Activated T-helper 17 cell treated with anti-CD3 and anti-CD28 coated beads, Interleukin-2, amount 50 U/mL, for 72 hours (primary cell): ENCODE measurements around the gene DEDD. TPM values are rescaled to one million over a fixed set of nuclear protein-coding genes. Genes with fewer than 3 reads are reported as not detected.

Experiments
- ATAC-seq: fragments of 150-1000 bp; cut with Tn5 transposase; replicated peaks from 2 replicates; pipeline ENCODE4 v1.10.0; 2021; ENCODE audit warnings: mild to moderate bottlenecking, moderate library complexity
- H3K27ac Mint-ChIP-seq: one replicate; pipeline ENCODE4 v1.8.0; 2022; ENCODE audit warnings: mixed read lengths
- H3K27me3 Mint-ChIP-seq: one replicate; pipeline ENCODE4 v1.8.0; 2022; ENCODE audit warnings: mixed read lengths
- H3K36me3 Mint-ChIP-seq: one replicate; pipeline ENCODE4 v1.8.0; 2022; ENCODE audit warnings: low read depth, mild to moderate bottlenecking, mixed read lengths
- H3K4me1 Mint-ChIP-seq: one replicate; pipeline ENCODE4 v1.8.0; 2022; ENCODE audit warnings: mixed read lengths
- H3K4me3 Mint-ChIP-seq: one replicate; pipeline ENCODE4 v1.8.0; 2022; ENCODE audit warnings: mild to moderate bottlenecking, mixed read lengths
- H3K9me3 Mint-ChIP-seq: one replicate; pipeline ENCODE4 v1.8.0; 2022; ENCODE audit warnings: mixed read lengths
- total RNA-seq, 2 donors: library from RNA; stranded (reverse); gene quantifications; one replicate each; pipeline ENCODE4 v1.2.3, GENCODE V29; 2022

Gene DEDD
- total RNA-seq, 2 donors from 2014 or later, result 39.9 to 41.3 TPM

DNA sequence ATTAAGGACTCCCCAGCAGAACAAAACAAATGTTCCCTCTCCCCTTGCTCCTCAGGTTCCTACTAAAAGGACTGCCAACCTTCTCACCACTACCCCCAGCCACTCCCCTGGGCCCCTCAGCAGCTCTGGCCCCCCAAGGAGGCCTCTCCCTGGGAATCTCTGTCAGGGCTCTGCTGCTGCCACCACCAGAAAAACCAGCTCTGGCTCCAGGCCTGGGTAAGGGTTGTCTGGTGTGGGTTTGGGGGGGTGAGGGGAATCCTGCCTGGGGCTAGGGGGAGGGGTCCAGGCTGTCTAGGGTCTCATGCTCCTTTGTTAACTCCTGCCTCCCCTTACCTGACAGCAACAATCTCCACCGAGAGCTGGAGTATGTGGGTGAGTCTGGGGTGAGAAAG, 47.9 kb downstream of the DEDD start:
- peak overlapping the region; percentile 20 for H3K27ac Mint-ChIP-seq
- no peak overlapping the region for H3K4me3 Mint-ChIP-seq
- no peak for ATAC-seq
- H3K9me3 Mint-ChIP-seq, result no peaks in the 10 kb centered on the region
- H3K27me3 Mint-ChIP-seq, result no peaks in the 10 kb centered on the region
- no peaks in the 10 kb centered on the region for H3K4me1 Mint-ChIP-seq
- no peaks in the 10 kb centered on the region for H3K36me3 Mint-ChIP-seq

GRCh38 chr1:161083748-161084596, 48.5 kb downstream of the DEDD start:
- no peak for ATAC-seq
- no peak overlapping the region for H3K27ac Mint-ChIP-seq
- no peaks in the 10 kb centered on the region for H3K9me3 Mint-ChIP-seq
- H3K4me3 Mint-ChIP-seq, result no peak overlapping the region
- no peaks in the 10 kb centered on the region for H3K36me3 Mint-ChIP-seq
- no peaks in the 10 kb centered on the region for H3K4me1 Mint-ChIP-seq
- no peaks in the 10 kb centered on the region for H3K27me3 Mint-ChIP-seq

- H3K36me3 Mint-ChIP-seq, result no peaks in the 10 kb centered on the region
- peak; percentile 61 for ATAC-seq
- no peaks in the 10 kb centered on the region for H3K4me1 Mint-ChIP-seq
- no peaks in the 10 kb centered on the region for H3K9me3 Mint-ChIP-seq
- H3K4me3 Mint-ChIP-seq, result no peak overlapping the region
- peak overlapping the region; percentile 6 for H3K27ac Mint-ChIP-seq
- H3K27me3 Mint-ChIP-seq, result no peaks in the 10 kb centered on the region
These were observed 49.3 kb downstream of the DEDD start for GRCh38 chr1:161082996-161083747.

DNA sequence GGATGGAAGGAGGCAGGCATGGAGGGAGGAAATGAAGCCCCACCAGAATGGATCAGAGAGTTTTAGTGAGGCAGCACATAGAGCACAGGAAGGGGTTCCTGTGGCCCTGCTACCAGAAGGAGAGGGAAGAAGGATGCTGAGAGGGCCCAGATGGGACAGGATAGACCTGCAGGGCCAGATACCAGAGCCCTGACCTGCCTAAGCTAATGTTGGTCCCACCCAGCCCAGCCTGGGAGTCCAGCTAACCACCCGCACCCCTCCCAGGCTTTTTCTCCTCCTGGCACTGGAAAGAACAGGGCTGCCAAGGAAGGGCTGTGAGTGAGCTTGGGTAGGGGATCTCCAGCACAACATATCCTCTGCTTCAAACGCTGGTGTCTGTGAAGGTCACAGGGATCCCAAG, 50.0 kb downstream of the DEDD start:
- H3K27ac Mint-ChIP-seq, result peak overlapping the region; percentile 44
- no peaks in the 10 kb centered on the region for H3K36me3 Mint-ChIP-seq
- no peaks in the 10 kb centered on the region for H3K9me3 Mint-ChIP-seq
- no peak for ATAC-seq
- no peaks in the 10 kb centered on the region for H3K4me1 Mint-ChIP-seq
- H3K27me3 Mint-ChIP-seq, result no peaks in the 10 kb centered on the region
- no peak overlapping the region for H3K4me3 Mint-ChIP-seq

DNA sequence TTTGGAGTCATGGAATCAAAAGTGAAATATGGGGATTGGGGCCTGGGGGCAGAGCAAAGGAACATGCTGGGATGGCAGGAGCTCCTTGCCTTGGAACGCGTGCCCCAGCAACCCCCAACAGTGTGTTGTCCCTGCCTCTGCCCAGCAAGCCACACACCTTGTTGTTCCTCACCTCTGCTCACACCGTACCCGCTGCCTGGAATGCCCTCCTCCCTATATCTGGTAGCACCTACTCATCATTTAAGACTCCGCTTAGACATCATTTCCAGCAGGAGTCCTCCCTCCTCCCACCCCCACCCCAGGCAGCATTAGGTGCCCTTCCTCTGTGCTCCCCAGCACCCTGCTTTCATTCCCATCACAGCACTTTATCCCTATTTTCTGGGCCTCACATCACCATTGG, 50.9 kb downstream of the DEDD start:
- Mint-ChIP-seq H3K36me3 (no peaks in the 10 kb centered on the region), H3K27me3 (no peaks in the 10 kb centered on the region), H3K9me3 (no peaks in the 10 kb centered on the region), H3K4me3 (no peak overlapping the region), H3K27ac (peak overlapping the region; percentile 44), H3K4me1 (no peaks in the 10 kb centered on the region)
- no peak for ATAC-seq

DNA sequence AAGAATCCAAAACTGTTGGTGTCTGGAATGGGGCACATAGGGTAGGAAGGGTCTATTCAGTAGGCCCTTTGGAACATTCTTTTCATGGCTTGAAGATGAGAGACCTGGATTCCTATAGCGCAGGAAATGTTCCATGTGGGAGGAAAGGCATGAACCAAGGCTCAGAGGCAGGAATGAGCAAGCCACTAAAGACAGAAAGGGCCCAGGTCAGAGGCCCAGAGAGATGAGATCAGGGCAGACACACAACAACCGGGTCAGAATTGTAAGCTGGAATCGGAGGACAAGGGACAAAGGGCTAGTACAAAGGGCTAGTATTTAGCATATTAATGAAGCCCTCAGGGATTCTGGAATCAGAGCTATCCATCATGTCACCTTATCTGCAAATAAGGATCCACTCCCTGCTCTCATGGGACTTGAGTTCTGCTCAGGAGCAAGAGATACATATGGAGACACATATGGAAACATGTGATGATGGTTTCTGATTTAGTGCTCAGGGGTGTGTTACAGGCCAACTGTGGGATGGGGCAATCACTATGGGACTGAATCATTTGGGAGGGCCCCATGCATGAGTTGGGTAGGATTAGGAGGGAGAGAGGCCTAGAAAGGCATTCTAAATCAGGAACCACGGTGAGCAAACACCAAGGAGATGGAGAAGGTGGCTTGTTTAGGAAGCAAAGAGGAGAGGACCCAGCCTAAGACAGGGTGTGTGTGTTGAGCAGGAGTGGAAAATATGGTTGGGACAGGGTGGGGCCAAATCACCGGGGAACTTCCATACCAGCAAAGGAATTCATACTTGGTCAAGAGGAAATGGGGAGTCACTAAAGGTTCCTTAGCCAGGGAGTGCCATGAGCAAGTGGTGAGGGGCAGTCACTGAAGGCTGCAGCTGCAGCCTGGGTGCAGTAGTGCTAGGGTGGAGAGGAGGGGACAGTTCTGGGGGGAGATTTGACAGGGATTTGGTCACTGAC, 51.7 kb downstream of the DEDD start:
- Mint-ChIP-seq H3K4me3 (no peak overlapping the region), H3K9me3 (no peaks in the 10 kb centered on the region), H3K27ac (no peak overlapping the region), H3K27me3 (no peaks in the 10 kb centered on the region), H3K4me1 (no peaks in the 10 kb centered on the region), H3K36me3 (no peaks in the 10 kb centered on the region)
- ATAC-seq, result peak; percentile 12

- H3K36me3 Mint-ChIP-seq, result no peaks in the 10 kb centered on the region
- no peaks in the 10 kb centered on the region for H3K4me1 Mint-ChIP-seq
- H3K27me3 Mint-ChIP-seq, result no peaks in the 10 kb centered on the region
- no peak overlapping the region for H3K27ac Mint-ChIP-seq
- H3K9me3 Mint-ChIP-seq, result no peaks in the 10 kb centered on the region
- no peak for ATAC-seq
- H3K4me3 Mint-ChIP-seq, result no peak overlapping the region
These were observed 52.9 kb downstream of the DEDD start for GRCh38 chr1:161079436-161080110.

DNA sequence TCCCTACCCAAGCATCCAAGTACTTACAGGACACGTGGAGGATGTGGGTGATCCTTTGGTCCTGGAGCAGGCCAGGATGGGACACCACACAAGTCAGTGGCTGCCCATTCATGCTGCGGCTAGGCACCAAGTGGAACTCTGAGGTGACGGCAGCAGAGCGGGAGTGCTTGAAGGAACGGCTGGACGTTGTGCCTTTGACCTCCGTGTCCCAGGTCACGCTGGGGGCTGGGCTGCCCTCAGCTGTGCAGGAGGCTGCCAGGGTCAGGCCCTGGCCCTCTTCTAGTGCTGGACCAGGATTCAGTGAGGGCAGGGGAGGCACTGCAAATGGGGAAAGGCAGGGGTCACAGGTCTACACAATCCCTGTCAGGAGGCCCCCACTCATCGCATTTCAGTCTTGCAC, 55.0 kb downstream of the DEDD start:
- Mint-ChIP-seq H3K27ac (no peak overlapping the region), H3K4me3 (no peak overlapping the region), H3K36me3 (no peaks in the 10 kb centered on the region), H3K27me3 (no peaks in the 10 kb centered on the region), H3K4me1 (peaks cover under 1% of the 10 kb centered on the region), H3K9me3 (no peaks in the 10 kb centered on the region)
- ATAC-seq, result no peak

DNA sequence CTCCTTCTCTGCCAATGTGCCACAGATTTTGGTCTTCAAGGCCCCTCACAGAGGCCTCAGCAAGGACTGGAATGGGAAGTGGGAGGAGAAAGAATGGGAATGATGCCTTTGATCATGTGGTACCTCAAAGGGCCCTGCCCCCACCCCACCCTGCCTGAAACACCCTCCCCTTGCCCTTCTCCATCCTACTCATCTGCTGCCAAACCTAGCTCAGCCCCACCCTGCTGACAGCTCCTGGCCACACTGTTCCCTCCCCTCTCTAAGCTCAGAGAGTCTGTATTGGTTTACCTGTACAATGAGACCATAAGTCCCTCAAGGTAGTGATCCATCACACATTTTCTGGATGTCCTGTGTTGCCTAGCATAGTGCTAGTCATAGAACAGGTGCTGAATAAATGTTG, 56.1 kb downstream of the DEDD start:
- ATAC-seq, result no peak
- Mint-ChIP-seq H3K9me3 (no peaks in the 10 kb centered on the region), H3K4me3 (no peak overlapping the region), H3K36me3 (no peaks in the 10 kb centered on the region), H3K27ac (no peak overlapping the region), H3K27me3 (no peaks in the 10 kb centered on the region), H3K4me1 (peaks cover 7% of the 10 kb centered on the region)

DNA sequence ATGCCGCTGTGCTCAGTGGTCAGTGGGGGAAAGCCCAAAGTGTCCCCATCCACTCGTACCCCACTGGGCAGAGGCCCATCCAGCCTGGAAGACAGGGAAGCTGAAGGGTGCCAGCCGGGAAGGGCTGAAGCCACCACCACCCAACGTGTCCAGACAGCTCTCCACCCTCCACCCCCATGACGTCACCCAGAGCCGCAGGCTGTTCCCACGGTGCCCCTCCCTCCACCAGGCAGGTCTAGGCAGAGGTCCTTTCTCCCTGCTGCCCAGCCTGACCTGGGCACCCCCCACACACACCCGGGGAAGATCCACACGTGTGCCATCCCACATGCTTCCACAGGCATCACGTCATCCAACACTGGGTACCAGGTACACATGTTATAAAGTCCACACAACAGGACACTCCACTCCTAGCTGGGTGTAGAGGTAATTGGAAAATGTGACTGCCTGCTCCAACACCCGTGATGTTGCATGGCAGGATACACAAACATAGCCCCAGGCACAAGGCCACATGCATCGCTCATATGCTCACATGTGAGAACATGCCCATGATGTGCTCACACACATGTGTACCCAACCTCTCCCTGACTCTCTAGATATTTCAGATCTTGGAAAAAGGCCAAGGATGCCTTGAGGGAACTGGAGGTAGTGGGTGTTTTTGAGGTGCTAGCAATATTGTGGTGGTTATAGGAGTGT, 57.6 kb downstream of the DEDD start:
- peaks cover 15% of the 10 kb centered on the region for H3K4me1 Mint-ChIP-seq
- H3K27ac Mint-ChIP-seq, result peak overlapping the region; percentile 9
- no peaks in the 10 kb centered on the region for H3K27me3 Mint-ChIP-seq
- no peak overlapping the region for H3K4me3 Mint-ChIP-seq
- ATAC-seq, result no peak
- H3K36me3 Mint-ChIP-seq, result peaks cover under 1% of the 10 kb centered on the region
- no peaks in the 10 kb centered on the region for H3K9me3 Mint-ChIP-seq

- peaks cover 15% of the 10 kb centered on the region for H3K4me1 Mint-ChIP-seq
- H3K36me3 Mint-ChIP-seq, result peaks cover 12% of the 10 kb centered on the region
- H3K4me3 Mint-ChIP-seq, result no peak overlapping the region
- no peaks in the 10 kb centered on the region for H3K27me3 Mint-ChIP-seq
- no peak for ATAC-seq
- peak overlapping the region; percentile 50 for H3K27ac Mint-ChIP-seq
- no peaks in the 10 kb centered on the region for H3K9me3 Mint-ChIP-seq
These were observed 58.9 kb downstream of the DEDD start for GRCh38 chr1:161073474-161074121.

DNA sequence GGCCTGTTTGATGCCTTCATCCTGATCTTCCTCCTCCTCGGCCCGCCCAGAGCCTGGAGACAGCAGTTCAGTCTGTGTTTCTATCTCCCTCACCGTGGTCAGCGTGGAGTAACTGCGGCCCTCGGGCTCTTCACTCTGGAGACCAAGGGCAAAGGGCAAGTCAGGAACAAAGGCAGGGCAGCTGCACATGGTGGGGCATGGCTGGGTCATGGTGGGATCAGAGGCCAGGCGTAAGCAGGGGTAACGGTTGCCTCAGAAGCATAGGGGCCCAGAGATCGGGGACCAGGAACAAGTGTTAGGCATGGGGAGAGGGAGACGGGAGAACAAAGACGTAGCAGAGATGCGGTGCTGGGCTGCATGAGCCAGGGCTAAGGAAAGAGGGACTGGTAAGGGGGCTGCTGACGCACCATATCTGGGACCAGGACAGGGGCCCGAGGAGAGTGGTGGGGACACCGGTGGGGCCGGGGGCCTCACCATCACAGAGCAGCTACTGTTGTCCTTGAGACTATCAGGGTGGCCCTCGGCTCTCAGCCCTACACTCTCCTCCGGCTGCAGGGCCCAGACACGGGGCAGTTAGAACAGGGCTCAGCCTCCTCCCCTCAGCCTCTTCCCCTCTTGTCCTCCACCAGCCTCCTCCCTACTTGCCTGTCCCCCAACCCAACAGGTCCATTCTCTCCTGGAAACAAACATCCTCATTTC, 59.6 kb downstream of the DEDD start:
- peaks cover 15% of the 10 kb centered on the region for H3K4me1 Mint-ChIP-seq
- no peak overlapping the region for H3K4me3 Mint-ChIP-seq
- H3K36me3 Mint-ChIP-seq, result peaks cover 19% of the 10 kb centered on the region
- no peaks in the 10 kb centered on the region for H3K9me3 Mint-ChIP-seq
- ATAC-seq, result no peak
- H3K27me3 Mint-ChIP-seq, result no peaks in the 10 kb centered on the region
- peak overlapping the region; percentile 50 for H3K27ac Mint-ChIP-seq
